Left cardiac atrium (tissue), 4 donors: ENCODE measurements around the gene LLGL2. TPM values are rescaled to one million over a fixed set of nuclear protein-coding genes. Genes with fewer than 3 reads are reported as not detected.
A peak's percentile ranks its signal among the peaks of the same experiment; 100 is the strongest.
"Not testable (repeated sequence)": the region's sequence is repeated elsewhere in the genome, so short reads cannot be mapped to it uniquely, and the experiment has no call there.

Source experiments
- ATAC-seq, 2 donors: fragments of 200-7000 bp; cut with Tn5 transposase; one replicate each; pipeline ENCODE4 v1.9.1; 2020; ENCODE audit warnings: mild to moderate bottlenecking in 2 of 2, moderate library complexity in 2 of 2
- DNase-seq: peaks from one replicate; pipeline ENCODE4 v3.0.0-alpha.2; 2020
- intact Hi-C, 2 donors: fragments of 100-400 bp; cut with DNase I; formaldehyde crosslinking; loops; one replicate each; pipeline versions ENCODE4 v1.14.1 to v1.15.1; 2022 to 2023
- total RNA-seq, 2 donors: library from RNA; stranded (reverse); fragmentation: NEBNext Ultra II Directional; extraction: Animal tissue kit (Norgen Biotek cat#: 25700); gene quantifications; one replicate each; pipeline ENCODE4 v1.2.1, GENCODE V29; 2021
- donor health status: DM: no; HTN: yes; CAD: no.
- donor health status: DM: no; HTN: yes; CAD: no; lungs with severe emphysema.
- donor health status: DM: yes; HTN: yes; CAD: no.
- donor health status: Dilated cardiomyopathy.

The LLGL2 gene
- total RNA-seq, 2 donors from 2014 or later = 6.8 to 8.7 TPM

DNA sequence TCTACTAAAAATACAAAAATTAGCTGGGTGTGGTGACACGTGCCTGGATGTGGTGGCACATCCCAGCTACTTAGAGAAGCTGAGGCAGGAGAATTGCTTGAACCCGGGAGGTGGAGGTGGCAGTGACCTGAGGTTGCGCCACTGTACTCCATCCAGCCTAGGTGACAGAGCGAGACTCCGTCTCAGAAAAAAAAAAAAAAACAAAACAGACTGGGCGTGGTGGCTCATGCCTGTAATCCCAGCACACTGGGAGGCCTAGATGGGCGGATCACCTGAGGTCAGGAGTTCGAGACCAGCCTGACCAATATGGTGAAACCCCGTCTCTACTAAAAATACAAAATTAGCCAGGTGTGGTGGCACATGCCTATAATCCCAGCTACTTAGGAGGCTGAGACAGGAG lies 67.9 kb downstream of the LLGL2 start:
- DNase-seq, intact Hi-C loops, ATAC-seq: not testable (repeated sequence)

DNA sequence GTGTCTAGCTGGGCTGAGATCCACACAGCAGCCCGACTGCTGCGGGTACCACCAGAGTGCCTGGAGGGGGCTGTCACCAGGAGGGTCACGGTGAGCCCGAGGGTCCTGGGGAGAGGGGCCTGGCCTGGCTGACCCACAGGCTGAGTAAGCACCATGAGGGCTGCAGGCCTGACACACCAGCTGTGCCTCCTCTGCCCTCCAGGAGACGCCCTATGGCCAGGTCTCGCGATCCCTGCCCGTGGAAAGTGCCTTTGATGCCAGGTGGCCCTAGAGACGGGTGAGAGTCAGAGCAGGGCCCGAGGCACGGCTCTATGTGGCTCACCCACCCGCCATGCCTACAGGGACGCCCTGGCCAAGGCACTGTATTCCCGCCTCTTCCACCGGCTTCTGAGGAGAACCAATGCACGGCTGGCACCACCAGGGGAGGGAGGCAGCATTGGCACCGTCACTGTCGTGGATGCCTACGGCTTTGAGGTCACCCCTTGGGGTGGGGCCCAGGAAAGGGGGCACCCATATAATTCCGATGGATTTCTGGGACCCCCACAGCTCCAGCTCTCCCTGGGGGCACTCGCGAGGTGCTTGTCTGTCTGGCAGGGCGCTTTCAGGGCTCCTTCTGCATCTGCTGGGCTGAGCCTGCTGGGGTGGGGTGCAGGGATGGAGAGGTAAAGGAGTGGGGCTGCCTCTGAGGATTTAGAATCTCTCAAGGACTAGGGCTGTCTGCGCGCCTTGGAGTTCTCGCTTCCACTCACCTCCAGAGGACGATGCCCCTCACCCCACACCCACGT lies 69.2 kb downstream of the LLGL2 start:
- intact Hi-C loops = no loop called here
- DNase-seq (no peak), ATAC-seq (no peak)

DNA sequence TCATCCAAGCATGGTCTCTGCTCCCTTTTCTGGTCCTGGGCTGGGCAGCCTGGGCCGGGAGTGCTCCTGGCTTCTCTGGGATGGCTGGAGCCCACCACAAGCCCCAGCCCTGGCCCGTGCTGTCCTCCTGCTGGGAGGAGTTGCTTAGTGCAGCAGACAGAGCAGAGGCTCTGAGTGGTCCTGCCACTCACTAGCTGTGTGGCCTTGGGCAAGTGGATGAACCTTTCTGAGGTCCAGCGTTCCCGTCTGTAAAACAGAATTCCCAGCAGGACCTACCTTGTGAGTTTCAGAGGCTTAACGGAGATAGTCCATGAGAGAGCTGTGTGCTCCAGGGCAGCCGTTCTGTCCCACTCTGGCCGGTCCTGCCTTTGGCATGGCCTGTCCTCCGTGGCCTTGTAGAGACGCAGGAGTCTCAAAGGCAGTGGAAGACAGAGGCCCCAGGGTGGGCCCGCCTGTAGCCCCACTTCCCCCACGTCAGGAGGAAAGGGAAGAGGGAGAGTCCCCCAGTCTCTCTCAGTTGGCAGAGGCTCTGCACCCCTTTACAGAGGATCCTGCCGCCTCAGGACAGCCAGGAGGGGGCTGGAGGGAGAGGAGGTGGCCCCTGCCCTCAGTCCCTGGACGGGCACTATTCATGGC lies 69.9 kb downstream of the LLGL2 start:
- intact Hi-C loops = no loop called here
- no peak for DNase-seq
- no peak for ATAC-seq

DNA sequence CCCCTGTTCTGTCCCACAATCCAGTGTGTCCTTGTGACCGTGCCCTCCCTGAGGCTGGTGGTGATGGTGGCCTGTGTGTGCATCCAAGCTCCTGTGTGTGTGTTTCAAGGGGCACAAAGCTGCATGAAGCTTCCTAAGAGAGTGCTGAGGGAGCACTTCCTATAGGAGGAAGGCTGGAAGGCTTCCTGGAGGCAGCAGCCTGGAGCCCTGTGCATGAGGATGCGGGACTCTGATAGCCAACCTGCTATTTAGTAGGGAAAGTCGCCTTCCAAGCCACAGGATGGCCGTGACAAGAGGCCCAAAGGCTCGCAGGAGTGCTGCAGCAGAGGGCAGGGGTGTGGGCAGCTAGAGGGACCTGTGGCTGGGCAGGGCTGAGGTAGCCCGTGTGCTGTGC lies 70.4 kb downstream of the LLGL2 start:
- intact Hi-C loops = no loop called here
- ATAC-seq (no peak), DNase-seq (no peak)

DNA sequence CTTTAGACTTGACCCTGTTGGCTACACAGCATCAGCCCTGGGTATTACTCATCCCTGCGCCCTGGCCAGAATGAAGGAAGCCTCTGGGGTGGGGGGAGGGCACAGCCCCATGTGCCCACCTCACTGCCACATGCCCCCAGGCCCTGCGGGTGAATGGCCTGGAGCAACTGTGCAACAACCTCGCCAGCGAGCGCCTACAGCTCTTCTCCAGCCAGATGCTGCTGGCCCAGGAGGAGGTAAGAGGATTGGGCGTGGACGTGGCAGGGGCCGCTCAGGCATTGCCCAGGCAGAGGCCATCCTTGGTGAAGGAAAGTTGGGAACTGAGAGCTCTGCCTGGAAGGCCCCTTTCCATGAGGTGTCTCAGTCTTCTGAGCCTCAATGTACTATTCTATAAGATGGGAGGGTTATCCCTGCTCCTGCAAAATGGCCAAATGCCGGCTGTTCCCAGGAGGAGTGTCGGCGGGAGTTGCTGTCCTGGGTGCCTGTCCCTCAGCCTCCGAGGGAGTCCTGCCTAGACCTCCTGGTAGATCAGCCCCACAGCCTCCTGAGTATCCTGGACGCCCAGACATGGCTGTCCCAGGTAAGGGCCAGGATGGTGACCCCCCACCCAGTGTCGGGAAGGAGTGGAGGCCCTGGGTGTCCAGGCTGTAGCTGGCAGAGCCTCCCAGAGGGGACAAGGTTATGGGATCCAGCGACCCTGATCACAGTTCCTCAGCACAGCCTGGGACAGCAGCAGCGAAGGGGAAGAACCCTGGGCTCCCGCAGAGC lies 71.0 kb downstream of the LLGL2 start:
- DNase-seq = no peak
- intact Hi-C loops = no loop called here
- ATAC-seq = peak in 1 of 2 donors; percentile 4

DNA sequence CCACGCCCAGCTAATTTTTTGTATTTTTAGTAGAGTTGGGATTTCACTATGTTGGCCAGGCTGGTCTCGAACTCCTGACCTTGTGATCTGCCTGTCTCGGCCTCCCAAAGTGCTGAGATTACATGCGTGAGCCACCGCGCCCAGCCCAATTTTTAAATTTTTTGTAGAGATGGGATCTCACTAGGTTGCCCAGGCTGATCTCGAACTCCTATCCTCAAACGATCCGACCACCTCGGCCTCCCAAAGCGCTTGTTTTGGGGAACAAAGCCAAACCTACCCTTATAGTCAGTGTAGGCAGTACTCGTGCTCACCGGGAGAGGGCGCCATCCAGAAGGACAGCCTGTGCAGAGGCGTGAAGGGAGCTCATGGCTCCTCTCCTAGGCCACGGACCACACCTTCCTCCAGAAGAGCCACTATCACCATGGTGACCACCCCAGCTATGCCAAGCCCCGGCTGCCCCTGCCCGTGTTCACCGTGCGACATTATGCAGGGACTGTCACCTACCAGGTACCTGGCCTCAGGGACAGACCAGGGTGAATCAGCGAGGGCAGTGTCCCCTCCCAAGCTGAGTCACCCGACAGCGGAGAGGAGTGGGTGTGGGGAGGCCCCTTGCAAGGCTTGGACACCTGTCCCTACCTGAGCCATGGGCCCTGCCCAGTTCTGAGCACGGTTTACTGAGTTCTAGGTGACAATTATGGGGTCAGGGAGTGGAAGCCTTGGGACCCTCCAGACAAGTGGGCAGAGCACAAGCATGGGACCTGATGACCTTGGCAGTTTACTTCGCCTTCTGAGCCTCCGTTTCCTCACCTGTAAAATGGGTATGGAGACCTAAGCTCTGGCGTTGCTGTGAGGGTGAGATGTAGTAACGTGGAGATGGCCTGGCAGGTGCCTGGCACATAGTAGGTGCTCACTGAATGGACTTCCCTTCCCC lies 75.8 kb downstream of the LLGL2 start:
- ATAC-seq (peak in 1 of 2 donors; percentile 36), DNase-seq (no peak)
- intact Hi-C loops = no loop called here

DNA sequence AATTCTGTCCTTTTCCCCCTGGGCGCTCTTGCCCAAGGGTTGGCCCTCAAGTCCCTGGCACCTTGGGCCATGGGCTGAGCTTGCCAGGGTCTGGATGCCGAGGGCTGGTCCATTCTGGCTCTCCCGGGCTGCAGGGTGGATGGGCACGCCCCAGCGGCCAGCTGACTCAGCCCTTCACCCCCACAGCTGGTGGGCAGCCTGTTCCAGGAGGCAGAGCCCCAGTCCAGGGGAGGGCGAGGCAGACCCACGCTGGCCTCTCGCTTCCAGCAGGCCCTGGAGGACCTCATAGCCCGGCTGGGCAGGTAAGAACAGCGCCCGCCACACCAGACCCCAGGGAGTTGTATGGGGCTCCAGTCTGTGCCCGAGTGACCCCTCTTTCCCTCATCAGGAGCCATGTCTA lies 77.1 kb downstream of the LLGL2 start:
- no peak for DNase-seq
- intact Hi-C loops = no loop called here

DNA sequence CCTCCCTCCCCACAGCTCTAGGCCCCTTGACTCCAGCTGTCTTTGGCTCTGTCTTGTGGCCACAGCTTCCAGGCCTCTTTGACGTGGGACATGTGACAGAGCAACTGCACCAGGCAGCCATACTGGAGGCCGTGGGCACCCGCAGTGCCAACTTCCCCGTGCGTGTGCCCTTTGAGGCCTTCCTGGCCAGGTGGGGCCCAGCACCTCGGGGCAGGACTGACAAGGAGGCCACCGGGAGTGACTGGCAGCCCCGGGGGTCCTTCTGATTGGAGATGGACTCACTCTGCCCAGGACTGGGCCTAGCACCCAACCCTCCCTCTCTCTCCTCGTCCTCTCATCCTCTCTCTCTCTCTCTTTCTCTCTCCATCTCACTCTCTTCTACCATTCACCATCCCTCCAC lies 77.6 kb downstream of the LLGL2 start:
- DNase-seq = no peak
- peak in 1 of 2 donors; percentile 5 for ATAC-seq
- intact Hi-C loops = no loop called here

More for the DNA sequence above, 77.1 kb downstream of the LLGL2 start:
- peak in 1 of 2 donors; percentile 13 for ATAC-seq

DNA sequence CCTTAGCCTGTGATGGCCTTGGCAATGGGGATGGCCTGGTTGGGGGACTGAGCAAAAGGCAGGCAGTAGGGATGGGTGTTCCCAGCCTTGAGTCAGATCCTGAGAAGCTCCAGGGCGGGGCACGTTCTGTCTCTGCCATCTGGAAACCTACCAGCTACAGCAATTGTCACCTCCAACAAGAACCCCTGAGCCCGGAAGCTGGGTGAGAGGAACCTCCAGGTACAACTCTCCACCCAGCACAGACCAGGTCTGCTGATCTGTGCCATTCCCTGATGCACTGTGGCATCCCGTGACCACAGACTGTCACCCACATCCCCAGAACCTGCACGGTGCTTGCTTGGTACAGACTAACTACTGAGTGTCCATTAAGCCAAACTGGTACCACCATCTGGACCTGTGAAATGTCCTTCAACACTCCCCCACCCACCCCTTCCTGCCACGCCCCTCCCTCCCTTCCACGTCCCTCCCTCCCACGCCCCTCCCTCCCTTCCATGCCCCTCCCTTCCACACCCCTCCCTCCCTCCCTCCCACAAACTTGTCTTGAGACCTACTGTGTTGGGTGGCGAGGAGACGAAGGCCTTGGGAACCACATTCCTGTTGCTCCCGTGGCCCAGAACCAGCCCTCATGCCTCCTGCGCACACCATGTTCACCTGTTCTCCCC lies 78.7 kb downstream of the LLGL2 start:
- DNase-seq (no peak), ATAC-seq (peak in 1 of 2 donors; percentile 34)
- intact Hi-C loops = no loop called here

DNA sequence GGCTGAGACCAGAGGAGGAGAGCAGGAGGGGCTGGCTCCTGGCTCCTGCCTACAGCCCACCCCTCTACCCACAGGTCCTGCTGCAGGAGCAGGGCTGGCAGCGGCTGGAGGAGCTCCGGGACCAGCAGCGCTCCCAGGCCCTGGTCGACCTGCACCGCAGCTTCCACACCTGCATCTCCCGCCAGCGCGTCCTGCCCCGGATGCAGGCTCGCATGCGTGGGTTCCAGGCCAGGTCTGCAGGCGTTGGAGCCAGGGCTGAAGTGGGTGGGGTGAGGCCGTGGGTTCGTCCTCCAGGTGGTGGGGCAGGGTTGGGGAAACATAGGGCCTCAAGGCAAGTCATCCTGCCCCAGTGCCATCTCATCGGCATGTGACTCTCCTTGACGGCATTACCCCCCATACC lies 80.3 kb downstream of the LLGL2 start:
- intact Hi-C loops = no loop called here
- no peak for ATAC-seq
- no peak for DNase-seq

DNA sequence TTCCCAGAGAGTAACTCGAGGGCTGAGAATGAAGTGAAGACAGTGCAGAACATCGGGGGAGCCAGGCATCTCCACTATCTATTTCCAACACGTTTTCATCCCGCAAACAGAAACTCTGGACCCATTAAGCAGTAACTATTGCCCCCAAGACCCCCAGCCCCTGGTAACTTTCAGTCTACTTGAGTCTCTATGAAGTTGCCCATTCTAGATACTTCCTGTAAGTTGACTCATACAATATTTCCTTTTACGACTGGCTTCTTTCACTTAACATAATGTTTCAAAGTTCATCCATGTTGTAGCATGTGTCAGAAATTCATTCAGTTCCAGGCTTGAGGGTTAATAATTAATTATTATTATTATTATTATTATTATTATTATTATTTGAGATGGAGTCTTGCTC lies 81.6 kb downstream of the LLGL2 start:
- no peak for DNase-seq
- intact Hi-C loops = no loop called here
- no peak for ATAC-seq

DNA sequence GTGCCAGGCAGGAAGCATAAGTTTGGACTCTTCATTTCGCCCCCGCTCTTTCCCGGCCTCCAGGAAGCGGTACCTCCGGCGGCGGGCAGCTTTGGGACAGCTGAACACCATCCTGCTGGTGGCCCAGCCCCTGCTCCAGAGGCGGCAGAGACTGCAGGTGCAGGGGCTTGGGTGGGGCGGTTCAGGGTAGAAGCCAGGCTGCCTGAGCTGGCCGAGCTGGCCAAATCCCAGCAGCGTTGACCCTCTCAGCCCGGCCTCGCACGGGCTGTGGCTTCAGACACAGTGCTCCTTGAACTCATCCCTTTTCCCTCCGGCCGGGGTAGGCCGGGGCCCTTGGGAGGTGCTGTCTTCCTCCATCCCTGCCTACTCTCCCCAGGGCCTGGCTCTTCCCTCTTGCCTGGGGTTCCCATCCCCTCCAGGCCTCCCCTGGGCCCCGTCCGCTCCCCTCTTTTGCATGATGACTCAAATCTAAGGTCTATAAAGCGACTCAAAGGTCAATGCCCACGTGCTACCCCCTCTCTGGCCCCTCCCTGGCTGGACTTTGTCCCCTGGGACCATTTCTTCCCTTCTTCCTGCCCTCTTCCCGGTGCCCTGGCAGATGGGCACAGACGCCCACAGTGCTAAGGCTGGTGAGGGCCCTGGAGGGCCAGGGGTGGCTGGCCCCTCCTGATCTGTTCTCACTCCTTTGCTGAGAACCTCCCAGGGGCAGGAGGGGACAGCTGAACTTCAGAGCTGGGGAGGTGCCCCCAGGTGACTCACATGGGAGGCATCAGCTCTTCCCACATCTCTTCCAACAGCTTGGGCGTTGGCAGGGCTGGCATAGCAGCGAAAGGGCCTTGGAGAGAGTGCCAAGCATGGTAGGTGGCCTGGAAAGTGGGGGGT lies 84.8 kb downstream of the LLGL2 start:
- DNase-seq (no peak), ATAC-seq (no peak)
- intact Hi-C loops = no loop called here

DNA sequence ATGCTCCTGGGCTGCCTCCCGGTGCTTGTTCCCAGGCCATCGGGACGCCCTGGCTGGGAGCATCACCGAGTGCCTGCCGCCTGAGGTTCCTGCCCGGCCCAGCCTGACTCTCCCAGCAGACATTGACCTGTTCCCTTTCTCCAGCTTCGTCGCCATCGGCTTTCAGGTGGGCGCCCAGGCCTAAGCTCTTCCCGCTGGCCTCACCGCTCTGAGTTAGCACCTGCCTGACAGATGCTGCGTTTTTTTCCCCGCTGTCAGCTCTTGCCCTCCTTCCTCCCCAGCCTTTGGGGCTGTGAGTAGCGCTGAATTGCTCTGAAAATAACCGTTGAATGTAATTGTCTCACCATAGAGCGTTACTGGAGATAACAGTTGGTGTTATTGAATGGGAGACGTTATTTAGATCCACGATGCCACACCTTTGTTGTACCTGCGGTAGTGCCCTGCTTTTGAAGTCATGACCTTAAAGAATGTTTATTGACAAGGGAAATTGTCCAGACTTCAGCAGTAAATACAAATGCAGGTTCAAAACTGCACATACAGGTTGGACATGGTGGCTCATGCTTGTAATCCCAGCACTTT lies 86.4 kb downstream of the LLGL2 start:
- no peak for ATAC-seq
- intact Hi-C loops = no loop called here
- no peak for DNase-seq

DNA sequence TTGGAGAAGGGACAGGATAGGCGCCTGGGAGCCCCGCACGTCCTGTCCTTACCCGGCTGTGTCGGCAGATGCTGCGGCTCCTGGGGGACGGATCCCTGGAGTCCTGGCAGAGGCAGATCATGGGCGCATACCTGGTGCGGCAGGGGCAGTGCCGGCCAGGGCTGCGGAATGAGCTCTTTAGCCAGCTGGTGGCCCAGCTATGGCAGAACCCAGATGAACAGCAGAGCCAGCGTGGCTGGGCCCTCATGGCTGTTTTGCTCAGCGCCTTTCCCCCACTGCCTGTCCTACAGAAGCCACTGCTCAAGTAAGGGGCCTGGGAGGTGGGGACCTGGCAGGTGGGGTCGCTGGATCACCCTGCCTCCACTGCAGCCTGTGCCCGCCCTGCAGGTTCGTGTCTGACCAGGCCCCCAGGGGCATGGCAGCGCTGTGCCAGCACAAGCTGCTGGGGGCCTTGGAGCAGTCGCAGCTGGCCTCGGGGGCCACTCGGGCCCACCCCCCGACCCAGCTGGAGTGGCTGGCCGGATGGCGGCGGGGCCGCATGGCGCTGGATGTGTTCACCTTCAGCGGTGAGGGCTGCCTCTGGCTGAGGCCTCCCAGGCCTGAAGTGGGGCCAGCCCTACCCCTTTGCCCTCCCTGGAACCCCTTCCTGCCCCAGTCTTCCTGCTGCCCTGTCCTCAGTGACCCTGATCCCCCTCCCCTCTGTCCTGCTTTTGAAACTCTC lies 87.6 kb downstream of the LLGL2 start:
- intact Hi-C loops = no loop called here
- ATAC-seq (no peak), DNase-seq (no peak)

DNA sequence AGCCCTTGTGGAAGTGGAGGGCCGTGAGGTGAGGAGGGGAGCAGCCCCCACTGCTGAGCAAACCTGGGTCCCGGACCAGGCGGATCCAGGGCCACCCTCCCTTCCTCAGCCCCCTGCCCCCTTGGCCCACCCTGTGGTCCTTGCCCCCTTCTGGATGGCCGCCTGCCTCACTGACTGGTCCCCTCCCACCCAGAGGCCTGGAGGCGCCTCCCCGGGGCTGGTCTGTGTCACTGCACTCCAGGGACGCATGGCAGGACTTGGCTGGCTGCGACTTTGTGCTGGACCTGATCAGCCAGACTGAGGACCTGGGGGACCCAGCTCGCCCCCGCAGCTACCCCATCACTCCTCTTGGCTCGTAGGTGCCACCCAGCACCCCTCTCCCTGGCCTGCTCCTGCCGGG lies 88.5 kb downstream of the LLGL2 start:
- ATAC-seq = no peak
- intact Hi-C loops = no loop called here
- DNase-seq = no peak

DNA sequence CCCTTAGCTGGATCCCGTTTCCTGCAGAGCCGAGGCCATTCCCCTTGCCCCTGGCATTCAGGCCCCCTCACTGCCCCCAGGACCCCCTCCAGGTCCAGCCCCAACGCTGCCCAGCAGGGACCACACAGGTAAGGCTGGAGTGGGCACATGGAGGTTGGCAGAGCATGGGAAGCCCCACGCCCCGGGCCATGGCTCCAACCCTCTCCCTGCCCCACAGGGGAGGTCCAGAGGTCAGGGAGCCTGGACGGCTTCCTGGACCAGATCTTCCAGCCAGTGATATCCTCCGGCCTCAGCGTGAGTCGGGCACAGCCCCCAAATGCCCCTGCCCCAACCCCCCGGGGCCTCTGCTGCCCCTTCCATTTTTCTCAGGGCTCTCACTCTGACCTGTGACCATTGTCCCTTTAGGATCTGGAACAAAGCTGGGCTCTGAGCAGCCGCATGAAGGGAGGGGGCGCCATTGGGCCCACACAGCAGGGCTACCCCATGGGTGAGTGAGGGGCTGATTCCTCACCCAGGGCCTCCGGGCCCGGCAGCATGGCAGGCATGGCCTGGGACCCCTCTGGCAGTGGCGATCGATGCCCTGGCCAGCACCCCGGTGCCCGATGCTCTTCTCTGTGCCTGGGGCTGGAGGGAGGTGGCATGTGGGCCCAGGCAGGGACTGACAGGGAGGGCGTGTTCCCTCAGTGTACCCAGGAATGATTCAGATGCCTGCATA lies 89.2 kb downstream of the LLGL2 start:
- no peak for ATAC-seq
- DNase-seq = no peak
- intact Hi-C loops = no loop called here
